ENCODE results near the gene INPP4B. TPM values are rescaled to one million over a fixed set of nuclear protein-coding genes. Genes with fewer than 3 reads are reported as not detected.

Gene INPP4B
- total and polyA plus RNA-seq, 2 donors (not counting 1 experiment from before 2014, with no cell fraction given), result 19.7 to 22.2 TPM

DNA sequence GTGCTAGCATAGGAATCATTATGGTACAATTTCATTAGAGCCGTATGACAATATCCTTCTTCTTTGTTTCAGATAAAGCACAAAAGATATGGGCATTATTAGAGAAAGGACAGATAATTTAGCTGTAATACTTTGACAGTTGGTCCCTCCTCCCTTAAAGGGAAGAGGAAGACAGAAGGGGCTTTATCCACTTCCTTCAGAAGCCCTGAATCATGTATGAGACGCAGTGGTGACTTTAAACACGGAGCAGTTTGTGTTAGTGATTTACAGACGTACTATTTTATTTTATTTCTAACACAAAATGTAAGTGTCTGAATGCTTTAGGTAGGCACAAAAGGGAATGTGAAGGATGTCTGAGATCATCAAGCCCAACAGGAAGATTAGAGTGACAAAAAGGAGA lies 742.1 kb downstream of the INPP4B start:
- Histone ChIP-seq H3K27me3 (ENCODE audit: control insufficient read depth, insufficient read depth, low read length) (no peaks in the 10 kb centered on the region), H2AFZ (ENCODE audit: low read length) (no peak overlapping the region), H3K36me3 (ENCODE audit: control insufficient read depth, insufficient read depth, low read length) (no peaks in the 10 kb centered on the region), H3K9me3 (ENCODE audit: control insufficient read depth, insufficient read depth, low read depth, low read length) (no peaks in the 10 kb centered on the region), H3K4me1 (ENCODE audit: control insufficient read depth, extremely low read depth, insufficient read depth, low read length) (no peaks in the 10 kb centered on the region), H3K4me2 (ENCODE audit: extremely low read depth, insufficient read depth, low read length) (no peak overlapping the region), H3K9ac (ENCODE audit: insufficient read depth, low read length) (no peak overlapping the region), H3K79me2 (ENCODE audit: control insufficient read depth, insufficient read depth, low read length) (no peaks in the 10 kb centered on the region), H3K4me3 (replicated peaks in 1 of 4; ENCODE audit: control extremely low read depth in 1 of 4, insufficient read depth in 1 of 4, low read depth in 3 of 4, low read length in 4 of 4) (no peak overlapping the region), H4K20me1 (ENCODE audit: control insufficient read depth, extremely low read depth, insufficient read depth, low read length) (no peaks in the 10 kb centered on the region), H3K27ac (ENCODE audit: insufficient read depth, low read length) (no peak overlapping the region)
- DNase-seq (ENCODE audit: low read depth in 2 of 2), result no peak
- TF ChIP-seq, protein P1, sequence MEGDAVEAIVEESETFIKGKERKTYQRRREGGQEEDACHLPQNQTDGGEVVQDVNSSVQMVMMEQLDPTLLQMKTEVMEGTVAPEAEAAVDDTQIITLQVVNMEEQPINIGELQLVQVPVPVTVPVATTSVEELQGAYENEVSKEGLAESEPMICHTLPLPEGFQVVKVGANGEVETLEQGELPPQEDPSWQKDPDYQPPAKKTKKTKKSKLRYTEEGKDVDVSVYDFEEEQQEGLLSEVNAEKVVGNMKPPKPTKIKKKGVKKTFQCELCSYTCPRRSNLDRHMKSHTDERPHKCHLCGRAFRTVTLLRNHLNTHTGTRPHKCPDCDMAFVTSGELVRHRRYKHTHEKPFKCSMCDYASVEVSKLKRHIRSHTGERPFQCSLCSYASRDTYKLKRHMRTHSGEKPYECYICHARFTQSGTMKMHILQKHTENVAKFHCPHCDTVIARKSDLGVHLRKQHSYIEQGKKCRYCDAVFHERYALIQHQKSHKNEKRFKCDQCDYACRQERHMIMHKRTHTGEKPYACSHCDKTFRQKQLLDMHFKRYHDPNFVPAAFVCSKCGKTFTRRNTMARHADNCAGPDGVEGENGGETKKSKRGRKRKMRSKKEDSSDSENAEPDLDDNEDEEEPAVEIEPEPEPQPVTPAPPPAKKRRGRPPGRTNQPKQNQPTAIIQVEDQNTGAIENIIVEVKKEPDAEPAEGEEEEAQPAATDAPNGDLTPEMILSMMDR (conservative IDR thresholded peaks at IDR 0.05 in 1 of 2, IDR thresholded peaks at IDR 0.05 in 1 of 2; ENCODE audit: low read depth in 1 of 2, low read length in 2 of 2), result no peak
- TF ChIP-seq EZH2 (IDR thresholded peaks at IDR 0.05; ENCODE audit: low read length, missing control alignments), result no peak

DNA sequence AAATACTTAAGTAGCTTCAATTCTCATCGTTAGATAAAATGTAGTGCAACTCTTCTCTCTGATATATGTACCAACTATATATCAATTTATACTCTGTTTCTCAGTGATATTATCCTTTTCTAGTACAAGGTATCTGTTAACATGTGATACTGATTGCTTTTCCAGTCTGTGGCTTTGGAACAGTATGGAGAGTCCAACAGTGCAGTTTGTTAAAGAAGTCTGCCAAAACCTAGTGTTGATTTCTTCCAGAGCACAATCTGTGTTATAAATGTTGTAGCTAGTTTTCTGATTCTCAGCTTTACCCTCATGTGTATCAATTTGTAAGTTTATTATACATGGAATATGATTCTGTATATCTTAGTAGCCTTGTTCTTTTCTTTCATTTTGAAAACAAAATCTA lies 744.7 kb downstream of the INPP4B start:
- H3K4me2 ChIP-seq (ENCODE audit: extremely low read depth, insufficient read depth, low read length), result no peak overlapping the region
- no peaks in the 10 kb centered on the region for H3K4me1 ChIP-seq (ENCODE audit: control insufficient read depth, extremely low read depth, insufficient read depth, low read length)
- no peaks in the 10 kb centered on the region for H3K79me2 ChIP-seq (ENCODE audit: control insufficient read depth, insufficient read depth, low read length)
- no peaks in the 10 kb centered on the region for H3K36me3 ChIP-seq (ENCODE audit: control insufficient read depth, insufficient read depth, low read length)
- no peaks in the 10 kb centered on the region for H3K27me3 ChIP-seq (ENCODE audit: control insufficient read depth, insufficient read depth, low read length)
- no peak for DNase-seq (ENCODE audit: low read depth in 2 of 2)
- no peak overlapping the region for H3K27ac ChIP-seq (ENCODE audit: insufficient read depth, low read length)
- no peak overlapping the region for H3K4me3 ChIP-seq (replicated peaks in 1 of 4; ENCODE audit: control extremely low read depth in 1 of 4, insufficient read depth in 1 of 4, low read depth in 3 of 4, low read length in 4 of 4)
- TF ChIP-seq, protein P1 (conservative IDR thresholded peaks at IDR 0.05 in 1 of 2, IDR thresholded peaks at IDR 0.05 in 1 of 2; ENCODE audit: low read depth in 1 of 2, low read length in 2 of 2), result no peak
- TF ChIP-seq EZH2 (IDR thresholded peaks at IDR 0.05; ENCODE audit: low read length, missing control alignments), result no peak
- H2AFZ ChIP-seq (ENCODE audit: low read length), result no peak overlapping the region
- H4K20me1 ChIP-seq (ENCODE audit: control insufficient read depth, extremely low read depth, insufficient read depth, low read length), result no peaks in the 10 kb centered on the region
- H3K9me3 ChIP-seq (ENCODE audit: control insufficient read depth, insufficient read depth, low read depth, low read length), result no peaks in the 10 kb centered on the region
- H3K9ac ChIP-seq (ENCODE audit: insufficient read depth, low read length), result no peak overlapping the region

DNA sequence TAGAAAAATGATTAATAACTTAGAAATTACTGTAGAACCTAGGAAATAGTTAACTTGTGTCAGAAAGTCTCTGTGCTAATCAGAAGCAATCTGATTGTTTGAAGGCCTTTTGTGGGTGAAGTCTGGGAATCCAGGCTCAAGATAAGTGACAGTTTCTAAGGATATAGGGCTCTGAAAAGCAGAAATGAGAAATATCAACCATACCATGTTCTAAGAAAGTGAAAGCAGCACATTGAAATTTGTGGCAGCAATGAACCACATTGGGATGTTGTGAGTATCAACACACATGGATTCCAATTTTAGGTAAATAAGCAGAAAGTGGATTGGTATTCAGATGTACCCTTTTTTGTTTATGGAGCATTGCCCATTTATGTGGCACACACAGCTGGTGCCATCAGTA lies 745.2 kb downstream of the INPP4B start:
- H3K27me3 ChIP-seq (ENCODE audit: control insufficient read depth, insufficient read depth, low read length), result no peaks in the 10 kb centered on the region

More for the DNA sequence above, 745.2 kb downstream of the INPP4B start:
- no peak overlapping the region for H3K4me3 ChIP-seq (replicated peaks in 1 of 4; ENCODE audit: control extremely low read depth in 1 of 4, insufficient read depth in 1 of 4, low read depth in 3 of 4, low read length in 4 of 4)
- no peak overlapping the region for H3K27ac ChIP-seq (ENCODE audit: insufficient read depth, low read length)
- TF ChIP-seq, protein P1 (conservative IDR thresholded peaks at IDR 0.05 in 1 of 2, IDR thresholded peaks at IDR 0.05 in 1 of 2; ENCODE audit: low read depth in 1 of 2, low read length in 2 of 2), result no peak
- TF ChIP-seq EZH2 (IDR thresholded peaks at IDR 0.05; ENCODE audit: low read length, missing control alignments), result no peak
- peaks cover 2% of the 10 kb centered on the region for H3K4me1 ChIP-seq (ENCODE audit: control insufficient read depth, extremely low read depth, insufficient read depth, low read length)
- DNase-seq (ENCODE audit: low read depth in 2 of 2), result no peak
- H3K9me3 ChIP-seq (ENCODE audit: control insufficient read depth, insufficient read depth, low read depth, low read length), result no peaks in the 10 kb centered on the region
- no peak overlapping the region for H3K4me2 ChIP-seq (ENCODE audit: extremely low read depth, insufficient read depth, low read length)
- H3K9ac ChIP-seq (ENCODE audit: insufficient read depth, low read length), result no peak overlapping the region
- no peaks in the 10 kb centered on the region for H4K20me1 ChIP-seq (ENCODE audit: control insufficient read depth, extremely low read depth, insufficient read depth, low read length)
- H3K79me2 ChIP-seq (ENCODE audit: control insufficient read depth, insufficient read depth, low read length), result no peaks in the 10 kb centered on the region
- no peaks in the 10 kb centered on the region for H3K36me3 ChIP-seq (ENCODE audit: control insufficient read depth, insufficient read depth, low read length)
- H2AFZ ChIP-seq (ENCODE audit: low read length), result no peak overlapping the region

All from fibroblast of lung (primary cell).